Common myeloid progenitor, CD34-positive (primary cell): Measurements from ENCODE around the gene PCDH15.

Experiments used
- CTCF ChIA-PET: fragments of 350-600 bp; sonication (Branson Sonifier 250); formaldehyde crosslinking; loops from one replicate; lab custom pipeline; 2021; ENCODE audit warnings: antibody characterized with exemption; lab: Charles Lee
- POLR2A ChIA-PET: fragments of 350-600 bp; sonication (Branson Sonifier 250); formaldehyde crosslinking; loops from one replicate; lab custom pipeline; 2021; ENCODE audit warnings: antibody characterized with exemption; lab: Charles Lee
- DNase-seq, 3 donors: peaks; one replicate each; pipeline versions ENCODE4 v3.0.0 to v3.0.0-alpha.2; 2013
- H3K27ac ChIP-seq, 2 experiments: 1 replicate in 1 of 2; 2 replicates in 1 of 2; pipeline ENCODE4 v1.7.0; 2013; ENCODE audit warnings: inconsistent platforms in 2 of 2, low read length in 2 of 2, mild to moderate bottlenecking in 2 of 2, low read depth in 1 of 2, moderate library complexity in 1 of 2; ENCODE audit not compliant: severe bottlenecking in 2 of 2, insufficient read depth in 1 of 2, poor library complexity in 1 of 2
- H3K27me3 ChIP-seq, 5 experiments: replicated peaks in 2 of 5; 1 replicate in 3 of 5; 2 replicates in 2 of 5; pipeline versions ENCODE4 v1.6.1 to v1.7.0; 2013; ENCODE audit warnings: low read length in 4 of 5, mild to moderate bottlenecking in 2 of 5, moderate library complexity in 2 of 5, inconsistent platforms in 1 of 5; ENCODE audit not compliant: insufficient read depth in 5 of 5, control insufficient read depth in 4 of 5
- H3K36me3 ChIP-seq, 4 experiments: 1 replicate in 2 of 4; 2 replicates in 2 of 4; pipeline versions ENCODE4 v1.6.1 to v1.7.0; 2013; ENCODE audit warnings: low read length in 3 of 4, control low read depth in 1 of 4, mild to moderate bottlenecking in 1 of 4; ENCODE audit not compliant: control insufficient read depth in 4 of 4, insufficient read depth in 4 of 4
- H3K4me1 ChIP-seq, 4 experiments: 1 replicate in 3 of 4; 2 replicates in 1 of 4; pipeline versions ENCODE4 v1.6.1 to v1.7.1; 2013; ENCODE audit warnings: low read length in 3 of 4, mild to moderate bottlenecking in 3 of 4, control low read depth in 1 of 4, inconsistent platforms in 1 of 4, moderate library complexity in 1 of 4; ENCODE audit not compliant: control insufficient read depth in 4 of 4, insufficient read depth in 4 of 4; ENCODE audit errors: control extremely low read depth in 1 of 4
- H3K4me3 ChIP-seq, 7 experiments: 1 replicate in 4 of 7; 2 replicates in 3 of 7; pipeline versions ENCODE4 v1.5.1 to v1.7.0; 2013; ENCODE audit warnings: mild to moderate bottlenecking in 7 of 7, low read length in 6 of 7, moderate library complexity in 6 of 7, inconsistent platforms in 2 of 7, low read depth in 2 of 7, control low read depth in 1 of 7; ENCODE audit not compliant: insufficient read depth in 4 of 7, control insufficient read depth in 1 of 7; ENCODE audit errors: extremely low read depth in 1 of 7
- H3K9me3 ChIP-seq, 5 experiments: 1 replicate in 4 of 5; 2 replicates in 1 of 5; pipeline versions ENCODE4 v1.6.1 to v1.7.1; 2013; ENCODE audit warnings: low read length in 4 of 5, mild to moderate bottlenecking in 2 of 5, inconsistent platforms in 1 of 5, low read depth in 1 of 5, moderate library complexity in 1 of 5; ENCODE audit not compliant: control insufficient read depth in 4 of 5, insufficient read depth in 2 of 5; ENCODE audit errors: control extremely low read depth in 1 of 5
- WGBS: methylation state at CpG from one replicate; pipeline ENCODE4 v1.1.5; 2013; ENCODE audit not compliant: insufficient coverage; 5-methylcytosine and 5-hydroxymethylcytosine counted together

Gene PCDH15

GRCh38 chr10:54449056-54449455 is 352.0 kb downstream of the PCDH15 start:
- no peaks in the 10 kb centered on the region for H3K4me1 ChIP-seq
- CTCF ChIA-PET: no interaction called here
- POLR2A ChIA-PET: no interaction called here
- H3K27me3 ChIP-seq: no peaks in the 10 kb centered on the region
- H3K9me3 ChIP-seq: no peaks in the 10 kb centered on the region
- DNase-seq: no peak
- no CpG with 5 or more reads among the region's 1 CpG for WGBS
- H3K27ac ChIP-seq: no peak overlapping the region
- H3K36me3 ChIP-seq: no peaks in the 10 kb centered on the region
- H3K4me3 ChIP-seq: no peak overlapping the region

- no peaks in the 10 kb centered on the region for H3K9me3 ChIP-seq
- H3K36me3 ChIP-seq: no peaks in the 10 kb centered on the region
- DNase-seq: no peak
- CTCF ChIA-PET: no interaction called here
- no peaks in the 10 kb centered on the region for H3K4me1 ChIP-seq
- no peaks in the 10 kb centered on the region for H3K27me3 ChIP-seq
- H3K27ac ChIP-seq: no peak overlapping the region
- WGBS: 100% methylated on average over 2 of the region's 4 CpGs
- POLR2A ChIA-PET: no interaction called here
- no peak overlapping the region for H3K4me3 ChIP-seq
Measured at GRCh38 chr10:54444170-54444569, 356.9 kb downstream of the PCDH15 start.

- no peak overlapping the region for H3K4me3 ChIP-seq
- no peaks in the 10 kb centered on the region for H3K4me1 ChIP-seq
- no peaks in the 10 kb centered on the region for H3K9me3 ChIP-seq
- POLR2A ChIA-PET: no interaction called here
- H3K27ac ChIP-seq: no peak overlapping the region
- no CpG with 5 or more reads among the region's 2 CpGs for WGBS
- CTCF ChIA-PET: no interaction called here
- no peaks in the 10 kb centered on the region for H3K36me3 ChIP-seq
- H3K27me3 ChIP-seq: no peaks in the 10 kb centered on the region
- no peak for DNase-seq
Measured at GRCh38 chr10:54441275-54441674, 359.8 kb downstream of the PCDH15 start.

- no peak overlapping the region for H3K4me3 ChIP-seq
- H3K27ac ChIP-seq: no peak overlapping the region
- H3K36me3 ChIP-seq: no peaks in the 10 kb centered on the region
- ChIA-PET POLR2A (no interaction called here), CTCF (no interaction called here)
- no peak for DNase-seq
- H3K9me3 ChIP-seq: no peaks in the 10 kb centered on the region
- no peaks in the 10 kb centered on the region for H3K27me3 ChIP-seq
- H3K4me1 ChIP-seq: no peaks in the 10 kb centered on the region
Measured at GRCh38 chr10:54434782-54435181, 366.2 kb downstream of the PCDH15 start.

GRCh38 chr10:54415483-54415882 is 385.5 kb downstream of the PCDH15 start:
- Histone ChIP-seq H3K4me1 (no peaks in the 10 kb centered on the region), H3K36me3 (no peaks in the 10 kb centered on the region), H3K27ac (no peak overlapping the region), H3K9me3 (no peaks in the 10 kb centered on the region), H3K27me3 (no peaks in the 10 kb centered on the region), H3K4me3 (no peak overlapping the region)
- CTCF ChIA-PET: no interaction called here
- WGBS: no CpG with 5 or more reads among the region's 1 CpG
- POLR2A ChIA-PET: no interaction called here
- no peak for DNase-seq

- no peaks in the 10 kb centered on the region for H3K27me3 ChIP-seq
- peak; percentile 21 to 40 (median 25) for DNase-seq
- no peaks in the 10 kb centered on the region for H3K9me3 ChIP-seq
- H3K4me3 ChIP-seq: no peak overlapping the region
- CTCF ChIA-PET: interaction anchor here (1.0 to 1.4 kb wide), 4 partner anchors 404 to 1519 kb away, joined by 3 to 5 read pairs (median 4); no protein-coding TSS in a partner anchor
- POLR2A ChIA-PET: no interaction called here
- H3K27ac ChIP-seq: no peak overlapping the region
- H3K4me1 ChIP-seq: no peaks in the 10 kb centered on the region
- no CpG with 5 or more reads among the region's 1 CpG for WGBS
- no peaks in the 10 kb centered on the region for H3K36me3 ChIP-seq
Measured at GRCh38 chr10:54402576-54402975, 398.5 kb downstream of the PCDH15 start.

- POLR2A ChIA-PET: no interaction called here
- Histone ChIP-seq H3K4me3 (no peak overlapping the region), H3K4me1 (no peaks in the 10 kb centered on the region), H3K9me3 (no peaks in the 10 kb centered on the region), H3K36me3 (no peaks in the 10 kb centered on the region), H3K27ac (no peak overlapping the region), H3K27me3 (no peaks in the 10 kb centered on the region)
- CTCF ChIA-PET: no interaction called here
- no peak for DNase-seq
- 100% methylated on average over 3 of the region's 6 CpGs for WGBS
Measured at GRCh38 chr10:54396031-54396430, 405.0 kb downstream of the PCDH15 start.
